AG09319 (cell line): ENCODE data around the gene ARMH1.

Experiments used
- DNase-seq: peaks from one replicate; pipeline ENCODE4 v3.0.0-alpha.2; 2010; ENCODE audit warnings: low read depth; ENCODE audit errors: extremely low read depth
- TF ChIP-seq, protein P1 (sequence below): IDR thresholded peaks from 2 replicates; pipeline ENCODE4 v1.5.1; 2011; ENCODE audit warnings: low read depth, mild to moderate bottlenecking, inconsistent platforms, low read length, moderate library complexity

ARMH1 gene

DNA sequence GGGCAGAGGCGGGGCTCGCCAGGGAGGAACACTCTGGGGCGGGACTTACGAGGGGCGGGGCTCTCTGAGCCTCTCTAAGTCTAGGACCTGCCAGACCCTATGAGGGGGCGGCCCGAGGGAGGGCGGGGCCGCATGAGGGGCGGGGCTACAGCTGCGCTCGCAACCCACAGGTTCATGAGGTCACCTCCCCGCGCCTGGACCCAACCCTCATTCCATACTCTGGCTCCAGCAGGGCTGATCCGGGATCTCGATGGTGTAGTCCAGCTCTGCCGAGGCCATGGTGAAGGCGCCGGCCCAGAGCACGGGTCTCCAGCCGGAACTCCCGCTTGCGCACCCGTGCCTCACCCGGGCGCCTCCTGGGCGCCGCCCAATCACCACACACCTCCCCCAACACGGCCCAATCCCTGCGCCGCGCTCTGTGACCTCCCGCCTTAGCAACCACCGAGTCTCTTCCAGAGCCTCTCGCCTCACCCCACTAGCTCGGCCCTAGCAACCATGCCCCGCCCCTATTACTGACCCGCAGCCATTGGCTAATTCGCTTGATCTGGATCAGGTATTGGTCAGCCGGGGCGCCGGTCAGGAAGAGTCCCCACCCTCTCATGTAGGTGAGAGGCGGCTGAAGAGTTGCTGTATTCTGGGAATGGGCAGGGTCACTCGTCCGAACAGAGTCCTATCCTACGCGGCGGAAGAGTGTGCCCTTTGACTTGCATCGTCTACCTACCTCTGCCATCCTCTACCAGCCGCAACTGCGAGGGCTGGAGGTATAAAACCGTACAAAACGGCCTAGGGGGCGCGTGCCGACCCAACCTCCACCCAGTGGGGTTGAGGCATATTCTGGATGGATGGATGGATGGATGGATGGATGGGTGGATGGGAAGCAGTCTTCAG, at the start of gene ARMH1, which contains the start of gene TMEM53:
Gene ARMH1 (plus strand): TSS at position 602 of the 888 bp plus-strand sequence. CDS start 14,984 bp downstream, outside the sequence.
Gene TMEM53 (minus strand): TSS at position 369 of the 888 bp plus-strand sequence. CDS start 90 bp downstream, at position 279.
- peak; percentile 97 for DNase-seq

DNA sequence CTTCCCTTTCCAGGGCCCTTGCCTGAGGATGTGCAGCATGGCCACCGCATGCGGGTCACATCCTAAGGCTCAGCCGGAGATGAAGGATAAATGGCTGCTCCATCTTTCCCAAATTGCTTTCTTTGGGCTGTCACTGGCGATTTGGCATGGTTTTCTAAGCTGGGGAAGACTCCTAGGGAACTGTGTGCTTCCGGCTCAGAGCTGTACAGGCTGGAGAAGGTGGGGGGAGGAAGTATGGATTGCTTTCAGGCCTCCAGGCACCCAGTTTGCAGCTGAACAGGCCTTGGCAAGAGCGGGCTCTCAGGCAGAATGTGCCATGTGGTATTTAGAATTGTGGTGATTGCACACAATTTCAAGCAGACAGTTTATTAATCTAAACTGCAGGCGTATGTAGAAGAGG, 49.2 kb upstream of the ARMH1 start:
- TF ChIP-seq, protein P1, sequence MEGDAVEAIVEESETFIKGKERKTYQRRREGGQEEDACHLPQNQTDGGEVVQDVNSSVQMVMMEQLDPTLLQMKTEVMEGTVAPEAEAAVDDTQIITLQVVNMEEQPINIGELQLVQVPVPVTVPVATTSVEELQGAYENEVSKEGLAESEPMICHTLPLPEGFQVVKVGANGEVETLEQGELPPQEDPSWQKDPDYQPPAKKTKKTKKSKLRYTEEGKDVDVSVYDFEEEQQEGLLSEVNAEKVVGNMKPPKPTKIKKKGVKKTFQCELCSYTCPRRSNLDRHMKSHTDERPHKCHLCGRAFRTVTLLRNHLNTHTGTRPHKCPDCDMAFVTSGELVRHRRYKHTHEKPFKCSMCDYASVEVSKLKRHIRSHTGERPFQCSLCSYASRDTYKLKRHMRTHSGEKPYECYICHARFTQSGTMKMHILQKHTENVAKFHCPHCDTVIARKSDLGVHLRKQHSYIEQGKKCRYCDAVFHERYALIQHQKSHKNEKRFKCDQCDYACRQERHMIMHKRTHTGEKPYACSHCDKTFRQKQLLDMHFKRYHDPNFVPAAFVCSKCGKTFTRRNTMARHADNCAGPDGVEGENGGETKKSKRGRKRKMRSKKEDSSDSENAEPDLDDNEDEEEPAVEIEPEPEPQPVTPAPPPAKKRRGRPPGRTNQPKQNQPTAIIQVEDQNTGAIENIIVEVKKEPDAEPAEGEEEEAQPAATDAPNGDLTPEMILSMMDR: no peak
- DNase-seq: no peak

More for the DNA sequence above, at the start of gene ARMH1, which contains the start of gene TMEM53:
- TF ChIP-seq, protein P1: peak; percentile 5

DNA sequence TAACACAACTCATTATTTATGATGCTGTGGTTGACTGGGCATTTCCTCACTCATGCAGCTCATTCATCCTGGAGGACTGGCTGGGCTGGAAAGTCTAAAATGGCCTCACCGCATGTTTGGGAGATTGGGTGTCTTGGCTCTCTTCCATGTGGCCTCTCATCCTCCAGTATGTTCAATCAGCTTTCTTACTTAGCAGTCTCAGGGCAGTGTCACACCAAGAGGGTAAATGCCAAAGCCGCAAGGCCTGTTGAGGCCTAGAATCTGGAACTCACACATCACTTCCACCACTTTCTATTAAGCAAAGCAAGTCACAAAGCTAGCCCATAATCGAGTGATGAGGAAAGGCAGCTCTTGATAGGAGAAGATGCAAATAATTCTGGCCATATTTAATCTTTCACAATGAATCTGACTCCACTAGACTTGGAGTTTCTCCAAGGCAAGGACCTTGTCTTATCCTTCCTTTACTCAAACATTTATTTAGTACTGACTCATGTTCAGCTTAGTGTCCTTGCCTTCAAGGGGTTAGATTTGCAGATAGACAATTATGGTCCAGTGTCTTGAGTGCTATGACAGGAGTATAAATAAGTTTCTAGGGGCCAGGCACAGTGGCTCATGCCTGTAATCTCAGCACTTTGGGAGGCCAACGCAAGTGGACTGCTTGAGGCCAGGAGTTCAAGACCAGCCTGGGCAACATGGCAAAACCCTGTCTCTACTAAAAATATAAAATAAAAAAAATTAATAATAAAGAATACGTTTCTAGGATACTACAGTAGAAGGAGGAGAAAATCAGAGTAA, 45.4 kb upstream of the ARMH1 start:
- TF ChIP-seq, protein P1: no peak
- DNase-seq: no peak

DNA sequence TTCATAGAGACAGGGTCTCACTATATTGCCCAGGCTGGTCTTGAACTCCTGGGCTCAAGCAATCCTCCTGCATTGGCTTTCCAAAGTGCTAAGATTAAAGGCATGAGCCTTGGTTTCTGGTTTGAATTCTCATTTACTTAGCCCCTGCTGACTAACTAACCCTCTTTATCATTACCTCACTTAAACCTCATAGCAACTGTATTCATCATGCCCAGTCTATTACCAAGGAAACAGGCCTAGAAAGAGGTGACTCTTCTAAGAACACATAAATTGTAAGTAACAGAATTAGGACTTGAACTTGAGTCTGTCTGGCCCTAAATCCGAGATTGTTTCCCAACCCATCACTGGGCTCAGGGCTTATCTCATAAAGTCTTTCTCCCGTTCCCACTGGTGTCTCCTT, 44.4 kb upstream of the ARMH1 start:
- no peak for DNase-seq
- TF ChIP-seq, protein P1: no peak

DNA sequence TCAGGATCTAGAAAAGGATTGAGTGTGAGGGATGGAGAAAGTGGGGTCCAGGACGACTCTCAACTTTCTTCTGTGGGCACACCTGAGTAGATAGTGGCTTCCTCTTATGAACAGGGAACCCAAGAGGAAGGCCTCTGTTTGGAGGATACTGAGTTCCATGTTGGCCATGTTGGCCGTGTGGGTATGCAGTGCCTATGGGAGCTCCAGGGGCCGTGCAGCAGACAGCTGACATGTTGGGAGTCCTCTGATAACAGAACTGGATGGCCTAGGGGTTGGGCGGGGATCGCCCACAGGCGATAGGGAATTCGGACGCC, 43.2 kb upstream of the ARMH1 start:
- DNase-seq: no peak
- TF ChIP-seq, protein P1: no peak

DNA sequence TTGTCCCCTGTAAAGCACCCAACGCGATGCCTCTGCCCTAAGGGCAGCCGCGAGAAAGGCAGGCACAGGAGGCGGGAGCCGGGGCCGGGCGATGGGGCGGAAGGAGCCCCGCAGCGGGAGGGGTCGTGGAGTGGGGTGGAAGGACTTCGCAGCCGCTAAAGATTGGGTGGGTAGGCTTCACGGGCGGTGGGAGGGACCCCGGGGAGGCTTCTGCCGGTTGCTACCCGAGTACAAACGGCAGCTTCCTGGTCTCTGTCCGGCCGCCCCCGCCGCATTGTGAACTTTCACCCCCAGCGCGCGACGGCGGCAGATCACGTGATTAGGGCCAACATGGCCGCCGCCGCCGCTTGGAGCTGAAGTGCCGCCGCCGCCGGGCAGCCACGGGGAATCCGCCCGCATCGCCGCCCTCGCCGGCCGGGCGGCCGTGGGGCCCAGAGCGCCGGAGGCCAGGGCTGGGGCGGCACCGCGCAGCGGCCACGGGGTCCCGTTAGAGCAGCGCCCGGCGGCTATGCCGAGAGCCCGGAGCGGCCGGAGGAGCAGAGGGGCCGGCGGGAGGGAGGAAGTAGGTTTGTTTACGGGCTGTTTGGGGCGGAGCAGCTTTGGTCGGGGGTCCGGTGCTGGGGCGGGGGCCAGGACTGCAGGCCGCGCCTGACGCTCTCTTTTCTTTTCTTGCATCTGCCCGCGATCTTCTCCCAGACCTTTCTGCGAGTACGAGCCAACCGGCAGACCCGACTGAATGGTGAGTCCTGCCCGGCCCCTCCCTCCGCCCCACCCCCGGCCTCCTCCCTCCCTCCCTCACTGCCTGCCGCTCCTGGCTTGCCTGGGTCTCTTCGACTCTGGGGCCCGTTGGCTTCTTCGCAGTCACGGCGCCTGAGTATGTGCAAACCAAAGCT, 42.6 kb upstream of the ARMH1 start:
- TF ChIP-seq, protein P1: no peak
- peak; percentile 57 for DNase-seq
